Activated CD4-positive, CD25-positive, alpha-beta regulatory T cell treated with anti-CD3 and anti-CD28 coated beads, Interleukin-2, amount 50 U/mL, for 16 hours (primary cell): ENCODE results near the gene CRYBG1.
"Not testable (repeated sequence)": the region's sequence is repeated elsewhere in the genome, so short reads cannot be mapped to it uniquely, and the experiment has no call there.

Experiments used
- DNase-seq: peaks from one replicate; pipeline ENCODE4 v3.0.0-alpha.2; 2020; ENCODE audit warnings: low read depth, low spot score

CRYBG1 gene

GRCh38 chr6:106588937-106589336, 228.4 kb downstream of the CRYBG1 start:
- DNase-seq = not testable (repeated sequence)

DNA sequence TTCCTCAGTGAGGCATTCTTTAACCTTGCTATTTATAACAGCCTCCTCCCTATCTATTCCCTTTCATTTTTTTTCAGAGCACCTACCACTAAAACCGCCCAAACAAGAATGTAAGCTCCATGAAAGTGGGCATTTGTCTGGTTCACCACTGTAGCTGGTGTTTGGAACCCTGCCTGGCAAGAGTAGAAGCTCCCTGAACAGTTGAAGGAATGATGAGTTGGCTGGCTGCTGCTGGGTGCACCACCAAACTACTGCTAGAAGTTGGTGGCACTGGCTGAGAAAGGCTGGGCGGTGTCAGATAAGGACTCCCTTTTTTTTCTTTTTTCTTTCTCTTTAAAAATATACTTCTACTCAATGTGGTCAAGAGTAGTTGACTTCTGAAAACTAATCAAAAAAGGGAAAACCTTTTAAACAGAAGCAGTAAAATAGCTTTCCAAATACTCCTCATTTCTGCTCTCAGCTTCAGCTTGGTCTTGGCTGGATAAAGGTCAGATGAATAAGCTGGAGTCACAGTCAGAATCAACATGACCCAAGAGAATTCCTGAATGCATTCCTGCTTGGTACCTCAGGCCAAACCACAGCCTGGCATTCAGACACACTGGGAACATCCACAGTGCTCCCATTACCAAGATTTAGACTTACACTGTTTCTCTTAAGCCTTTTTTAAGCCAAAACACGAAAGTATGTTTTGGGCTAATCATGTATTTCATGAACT, 230.8 kb downstream of the CRYBG1 start:
- no peak for DNase-seq

DNA sequence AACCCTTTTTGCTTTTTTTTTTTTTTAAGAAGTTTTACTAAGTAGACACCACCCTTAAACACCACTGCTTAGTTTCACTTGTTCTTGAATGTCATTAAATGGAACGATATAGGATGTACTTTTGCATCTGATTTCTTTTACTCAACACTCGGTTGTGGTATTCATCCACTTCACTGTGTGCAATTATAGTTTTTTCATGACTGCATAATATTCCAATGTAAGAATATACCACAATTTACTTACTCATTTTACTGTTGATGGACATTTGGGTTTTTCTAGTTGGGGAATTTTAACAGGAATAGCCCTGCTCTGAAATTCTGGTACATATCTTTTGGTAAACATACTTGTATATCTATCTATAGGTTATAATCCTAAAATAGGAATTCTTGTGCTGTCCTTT, 238.9 kb downstream of the CRYBG1 start:
- DNase-seq = no peak

- DNase-seq = no peak
Measured at GRCh38 chr6:106600329-106600728, 239.8 kb downstream of the CRYBG1 start.

- DNase-seq = no peak
Measured at GRCh38 chr6:106608080-106608668, 247.7 kb downstream of the CRYBG1 start.

DNA sequence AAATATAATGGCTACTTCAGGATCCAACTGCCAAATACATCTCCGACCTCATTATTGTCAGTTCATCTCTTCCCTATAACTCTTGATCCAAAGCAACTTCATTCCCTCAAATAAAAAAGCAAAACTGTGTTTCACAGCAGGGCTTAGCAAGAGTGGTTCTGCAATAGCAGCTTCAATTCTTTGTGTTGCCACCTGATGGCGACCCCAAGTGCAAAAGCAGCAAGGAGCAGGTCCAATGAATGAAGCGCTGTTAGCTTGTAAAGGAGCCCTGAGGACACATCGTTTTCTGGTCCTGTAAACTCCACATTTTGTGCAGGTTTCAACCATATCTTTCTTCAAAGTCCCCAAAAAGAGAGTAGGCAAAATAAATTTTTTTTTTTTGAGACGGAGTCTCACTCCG, 249.2 kb downstream of the CRYBG1 start:
- no peak for DNase-seq

DNA sequence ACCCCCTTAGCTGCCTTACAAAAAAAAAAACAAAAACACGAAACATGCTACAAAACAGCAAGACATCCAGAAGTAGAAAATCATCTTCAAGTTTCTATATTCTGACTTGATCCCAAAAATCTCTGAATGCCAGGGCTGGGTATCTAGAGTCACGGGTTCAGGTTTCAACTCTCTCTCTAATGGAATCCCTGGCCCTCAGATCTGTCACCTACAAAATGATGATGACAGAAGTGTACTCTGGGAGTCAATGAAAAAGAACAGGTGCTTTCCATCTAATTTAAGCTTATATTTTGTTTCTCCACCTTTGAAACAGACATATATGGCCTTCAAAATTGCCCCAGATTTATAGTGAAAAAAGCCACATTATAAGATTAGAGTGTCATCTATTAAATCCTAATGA, 250.5 kb downstream of the CRYBG1 start:
- no peak for DNase-seq

GRCh38 chr6:106612671-106613416, 252.3 kb downstream of the CRYBG1 start:
- no peak for DNase-seq

DNA sequence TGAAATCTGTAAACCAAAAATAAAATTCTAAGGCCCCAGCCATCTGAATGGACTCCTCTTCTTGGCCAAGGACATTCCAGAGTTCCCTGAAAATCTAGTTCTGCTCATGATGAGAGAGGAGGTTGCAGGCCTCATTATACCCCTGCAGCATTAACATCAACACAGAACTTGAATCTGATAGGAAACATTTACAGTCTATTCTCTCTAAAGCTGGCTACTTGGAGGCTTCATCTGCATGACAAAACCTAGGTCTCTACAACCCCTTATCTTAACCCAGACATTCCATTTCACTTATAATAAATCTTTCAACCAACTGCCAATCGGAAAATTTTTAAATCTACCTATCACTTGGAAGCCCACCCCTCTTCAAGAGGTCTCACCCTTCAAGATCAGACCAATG, 253.1 kb downstream of the CRYBG1 start:
- DNase-seq = no peak

DNA sequence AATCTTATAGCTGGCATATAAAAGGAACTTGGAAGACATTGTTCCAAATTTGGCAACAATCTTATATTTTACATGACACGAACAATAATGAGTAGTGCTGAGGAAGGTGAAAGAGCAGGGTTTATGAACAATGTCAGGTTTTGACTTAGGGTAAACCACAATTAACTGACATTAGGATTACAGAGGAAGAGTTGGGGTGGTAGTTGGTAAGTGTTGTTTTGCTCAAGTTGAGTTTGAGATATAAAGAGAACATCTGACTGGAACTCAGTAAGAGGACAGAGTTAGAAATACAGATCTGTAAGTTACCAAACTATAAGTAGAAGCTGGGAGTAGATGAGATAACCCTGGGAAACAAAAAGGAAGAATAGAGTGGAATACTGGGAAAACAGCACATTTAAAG, 253.6 kb downstream of the CRYBG1 start:
- no peak for DNase-seq

GRCh38 chr6:106614592-106615257, 254.2 kb downstream of the CRYBG1 start:
- no peak for DNase-seq

DNA sequence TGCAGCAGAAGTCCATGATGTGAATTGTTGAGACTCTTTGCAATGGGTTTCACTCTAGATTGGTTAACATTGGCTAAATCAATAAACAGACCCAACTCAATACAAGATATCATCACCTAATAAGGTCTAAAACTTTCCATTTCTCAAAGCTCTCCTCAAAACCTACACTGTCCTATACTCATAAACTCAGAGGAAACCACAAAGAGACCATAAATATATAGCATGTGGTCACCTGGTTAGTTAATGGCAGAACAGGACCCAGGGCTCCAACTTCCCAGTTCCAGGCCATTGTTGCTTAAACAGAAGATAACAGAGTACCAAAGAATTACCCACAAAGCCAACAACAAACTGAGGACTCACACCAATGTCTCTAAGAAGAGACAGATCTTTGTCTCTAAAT, 256.8 kb downstream of the CRYBG1 start:
- no peak for DNase-seq

- DNase-seq = no peak
Measured at GRCh38 chr6:106617857-106618256, 257.3 kb downstream of the CRYBG1 start.

DNA sequence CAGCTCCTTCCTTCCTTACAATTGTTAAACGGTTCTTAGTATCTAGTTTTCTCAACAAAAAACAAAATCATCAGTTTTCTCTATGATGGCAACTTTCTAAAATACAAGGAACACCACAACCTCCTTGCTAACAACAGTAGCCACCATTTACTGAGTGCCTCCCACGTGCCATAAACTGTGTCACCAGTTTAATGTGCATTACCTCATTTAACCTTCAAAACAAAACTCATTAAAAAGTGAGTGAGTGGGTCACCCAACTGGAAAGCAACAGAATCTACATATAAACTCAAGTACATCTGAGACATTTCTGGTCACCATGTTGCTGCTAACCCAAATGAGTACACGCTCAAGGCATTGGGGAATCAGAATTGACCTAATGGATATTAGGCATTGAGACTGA, 257.8 kb downstream of the CRYBG1 start:
- no peak for DNase-seq

DNA sequence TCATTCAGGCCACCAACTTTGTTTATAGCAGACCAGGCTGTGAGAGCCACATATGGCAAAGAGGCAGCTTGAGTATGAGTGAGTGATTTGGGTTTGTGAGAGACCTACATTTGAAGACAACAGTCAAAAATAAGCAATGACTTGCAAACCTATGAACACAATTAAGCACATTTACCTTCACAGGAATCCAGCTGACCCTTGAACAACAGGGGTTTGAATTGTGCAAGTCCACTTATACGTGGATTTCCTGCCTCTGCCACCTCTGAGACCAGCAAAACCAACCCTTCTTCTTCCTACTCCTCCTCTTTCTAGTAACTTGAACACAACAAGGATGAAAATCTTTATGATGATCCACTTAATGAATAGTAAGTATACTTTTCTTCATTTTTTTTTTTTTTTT, 258.7 kb downstream of the CRYBG1 start:
- DNase-seq = no peak

DNA sequence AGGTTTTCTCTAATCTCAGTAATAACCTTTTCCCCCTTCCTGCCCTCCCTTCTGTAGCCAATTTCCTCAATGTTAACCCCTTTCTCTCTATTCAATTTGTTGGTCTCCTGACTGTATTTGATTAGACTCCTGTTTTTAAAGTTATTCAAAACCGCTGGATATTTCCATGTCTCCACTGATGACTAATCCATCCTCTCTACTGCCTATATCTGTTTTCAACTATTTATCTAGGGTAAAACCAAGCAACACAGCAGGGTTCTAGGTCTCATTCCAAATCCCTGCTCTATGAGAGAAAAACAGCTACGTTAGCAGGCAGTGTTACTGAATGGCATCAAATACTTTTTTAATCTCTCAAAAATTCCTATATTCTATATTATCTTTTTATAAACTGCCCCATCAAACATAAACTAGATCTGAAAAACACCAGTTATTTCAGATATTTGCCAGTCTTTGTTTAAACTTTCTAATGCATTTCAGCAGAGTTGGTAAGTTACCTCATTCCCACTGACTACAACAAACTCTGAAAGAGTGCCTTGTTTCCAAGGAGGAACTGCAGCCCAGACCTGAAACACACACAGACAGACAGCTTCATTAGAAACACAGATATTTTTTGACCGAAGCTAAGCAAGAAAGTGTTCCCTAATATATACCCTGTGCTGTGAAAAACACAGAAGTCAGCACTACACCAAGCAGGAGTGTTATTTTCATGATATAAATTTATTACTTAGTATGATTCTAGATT, 260.6 kb downstream of the CRYBG1 start:
- no peak for DNase-seq
